ENCODE data around the gene UNC13D. TPM values are rescaled to one million over a fixed set of nuclear protein-coding genes. Genes with fewer than 3 reads are reported as not detected.

UNC13D gene
- polyA plus RNA-seq, 1 experiment = 0.16 TPM

- CTCF ChIA-PET = no interaction called here
- Histone ChIP-seq H3K27me3 (ENCODE audit: control insufficient read depth, insufficient read depth, low read length) (no peaks in the 10 kb centered on the region), H3K27ac (ENCODE audit: low read depth, low read length) (no peak overlapping the region), H3K9me3 (ENCODE audit: control insufficient read depth, insufficient read depth, low read length) (no peaks in the 10 kb centered on the region), H3K4me3 (ENCODE audit: low read depth, low read length) (no peak overlapping the region)
- TF ChIP-seq, protein P1, sequence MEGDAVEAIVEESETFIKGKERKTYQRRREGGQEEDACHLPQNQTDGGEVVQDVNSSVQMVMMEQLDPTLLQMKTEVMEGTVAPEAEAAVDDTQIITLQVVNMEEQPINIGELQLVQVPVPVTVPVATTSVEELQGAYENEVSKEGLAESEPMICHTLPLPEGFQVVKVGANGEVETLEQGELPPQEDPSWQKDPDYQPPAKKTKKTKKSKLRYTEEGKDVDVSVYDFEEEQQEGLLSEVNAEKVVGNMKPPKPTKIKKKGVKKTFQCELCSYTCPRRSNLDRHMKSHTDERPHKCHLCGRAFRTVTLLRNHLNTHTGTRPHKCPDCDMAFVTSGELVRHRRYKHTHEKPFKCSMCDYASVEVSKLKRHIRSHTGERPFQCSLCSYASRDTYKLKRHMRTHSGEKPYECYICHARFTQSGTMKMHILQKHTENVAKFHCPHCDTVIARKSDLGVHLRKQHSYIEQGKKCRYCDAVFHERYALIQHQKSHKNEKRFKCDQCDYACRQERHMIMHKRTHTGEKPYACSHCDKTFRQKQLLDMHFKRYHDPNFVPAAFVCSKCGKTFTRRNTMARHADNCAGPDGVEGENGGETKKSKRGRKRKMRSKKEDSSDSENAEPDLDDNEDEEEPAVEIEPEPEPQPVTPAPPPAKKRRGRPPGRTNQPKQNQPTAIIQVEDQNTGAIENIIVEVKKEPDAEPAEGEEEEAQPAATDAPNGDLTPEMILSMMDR (IDR thresholded peaks at IDR 0.05; ENCODE audit: low read depth, low read length) = no peak
- no peak for DNase-seq (ENCODE audit: low read depth, low spot score)
- POLR2A ChIA-PET = no interaction called here
Observed at GRCh38 chr17:75842411-75842810, 1.8 kb downstream of the UNC13D start.

- no peak overlapping the region for H3K4me3 ChIP-seq (ENCODE audit: low read depth, low read length)
- ChIA-PET POLR2A (interaction anchor here (1.5 kb wide), 1 partner anchor 61 kb away, joined by 7 read pairs; no protein-coding TSS in a partner anchor), CTCF (no interaction called here)
- H3K27me3 ChIP-seq (ENCODE audit: control insufficient read depth, insufficient read depth, low read length) = no peaks in the 10 kb centered on the region
- H3K9me3 ChIP-seq (ENCODE audit: control insufficient read depth, insufficient read depth, low read length) = no peaks in the 10 kb centered on the region
- TF ChIP-seq, protein P1 (IDR thresholded peaks at IDR 0.05; ENCODE audit: low read depth, low read length) = no peak
- no peak overlapping the region for H3K27ac ChIP-seq (ENCODE audit: low read depth, low read length)
- no peak for DNase-seq (ENCODE audit: low read depth, low spot score)
Observed at GRCh38 chr17:75840799-75841164, 3.4 kb downstream of the UNC13D start.

- ChIA-PET POLR2A (interaction anchor here (1.5 kb wide), 1 partner anchor 60 kb away, joined by 7 read pairs; no protein-coding TSS in a partner anchor), CTCF (interaction anchor here (0.6 to 1.0 kb wide), 2 partner anchors 12 to 39 kb away, joined by 3 to 7 read pairs; no protein-coding TSS in a partner anchor)
- DNase-seq (ENCODE audit: low read depth, low spot score) = no peak
Observed at GRCh38 chr17:75839942-75840798, 4.0 kb downstream of the UNC13D start.

DNA sequence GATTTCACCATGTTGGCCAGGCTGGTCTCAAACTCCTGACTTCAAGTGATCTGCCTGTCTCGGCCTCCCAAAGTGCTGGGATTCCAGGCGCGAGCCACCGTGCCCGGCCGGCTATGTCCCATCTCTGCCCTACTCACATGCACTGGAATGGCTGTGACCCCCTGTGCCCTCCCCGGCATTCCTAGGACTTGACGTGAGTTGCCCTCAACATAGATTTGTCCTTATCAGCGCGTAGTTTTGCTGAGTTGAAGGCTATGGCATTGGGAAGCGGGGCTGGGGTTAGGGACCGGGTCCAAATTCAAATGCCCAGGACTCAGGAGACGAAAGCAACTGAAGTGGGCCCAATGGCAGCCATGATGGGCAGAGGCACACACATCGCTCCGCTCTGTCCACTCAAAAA, 5.8 kb downstream of the UNC13D start:
- Histone ChIP-seq H3K4me3 (ENCODE audit: low read depth, low read length) (no peak overlapping the region), H3K9me3 (ENCODE audit: control insufficient read depth, insufficient read depth, low read length) (no peaks in the 10 kb centered on the region), H3K27me3 (ENCODE audit: control insufficient read depth, insufficient read depth, low read length) (no peaks in the 10 kb centered on the region), H3K27ac (ENCODE audit: low read depth, low read length) (no peak overlapping the region)
- TF ChIP-seq, protein P1 (IDR thresholded peaks at IDR 0.05; ENCODE audit: low read depth, low read length) = no peak
- POLR2A ChIA-PET = interaction anchor here (0.7 kb wide), 1 partner anchor 295 kb away, joined by 3 read pairs; no protein-coding TSS in a partner anchor
- CTCF ChIA-PET = interaction anchor here (1.6 kb wide), 1 partner anchor 10 kb away, joined by 5 read pairs; no protein-coding TSS in a partner anchor
- DNase-seq (ENCODE audit: low read depth, low spot score) = no peak

More at GRCh38 chr17:75839942-75840798, 4.0 kb downstream of the UNC13D start:
- Histone ChIP-seq H3K27ac (ENCODE audit: low read depth, low read length) (no peak overlapping the region), H3K9me3 (ENCODE audit: control insufficient read depth, insufficient read depth, low read length) (no peaks in the 10 kb centered on the region), H3K4me3 (ENCODE audit: low read depth, low read length) (no peak overlapping the region), H3K27me3 (ENCODE audit: control insufficient read depth, insufficient read depth, low read length) (no peaks in the 10 kb centered on the region)
- TF ChIP-seq, protein P1 (IDR thresholded peaks at IDR 0.05; ENCODE audit: low read depth, low read length) = no peak

- ChIA-PET POLR2A (interaction anchor here (1.1 kb wide), 1 partner anchor 9 kb away, joined by 3 read pairs; no protein-coding TSS in a partner anchor), CTCF (interaction anchor here (0.9 to 1.6 kb wide), 2 partner anchors 10 kb away, joined by 4 to 5 read pairs; no protein-coding TSS in a partner anchor)
- Histone ChIP-seq H3K27ac (ENCODE audit: low read depth, low read length) (no peak overlapping the region), H3K4me3 (ENCODE audit: low read depth, low read length) (no peak overlapping the region), H3K9me3 (ENCODE audit: control insufficient read depth, insufficient read depth, low read length) (no peaks in the 10 kb centered on the region), H3K27me3 (ENCODE audit: control insufficient read depth, insufficient read depth, low read length) (no peaks in the 10 kb centered on the region)
- TF ChIP-seq, protein P1 (IDR thresholded peaks at IDR 0.05; ENCODE audit: low read depth, low read length) = no peak
- no peak for DNase-seq (ENCODE audit: low read depth, low spot score)
Observed at GRCh38 chr17:75837899-75838298, 6.3 kb downstream of the UNC13D start.
